Panc1 (cell line): ENCODE measurements around the gene TFCP2L1. TPM values are rescaled to one million over a fixed set of nuclear protein-coding genes. Genes with fewer than 3 reads are reported as not detected.

Experiments
- ATAC-seq: fragments of 200-7000 bp; cut with Tn5 transposase; 2 replicates; pipeline ENCODE4 v1.9.1; 2020; ENCODE audit warnings: mild to moderate bottlenecking, moderate library complexity
- BruUV-seq: library from RNA; stranded (reverse); fragments of 400-500 nt; replicated peaks from 2 replicates; lab custom pipeline; 2021; lab: Mats Ljungman, UMichigan
- CTCF ChIA-PET: fragments of 300-600 bp; sonication (Branson Sonifier 250); formaldehyde crosslinking; loops from one replicate; lab custom pipeline; 2022; ENCODE audit warnings: antibody characterized with exemption; lab: Charles Lee
- POLR2A ChIA-PET: fragments of 300-600 bp; sonication (Branson Sonifier 250); formaldehyde crosslinking; loops from one replicate; lab custom pipeline; 2022; ENCODE audit warnings: antibody characterized with exemption; lab: Charles Lee
- DNase-seq: peaks from one replicate; pipeline ENCODE4 v3.0.0-alpha.2; 2010; ENCODE audit warnings: low read depth, low spot score
- H3K27ac ChIP-seq: 2 replicates; pipeline ENCODE4 v1.5.1; 2011; ENCODE audit warnings: mild to moderate bottlenecking, low read length, inconsistent platforms
- H3K27me3 ChIP-seq: fragments of 200-500 bp; sonication (Bioruptor generic); 2 replicates; pipeline ENCODE4 v1.6.0; 2014; ENCODE audit warnings: low read length, inconsistent platforms; ENCODE audit not compliant: control insufficient read depth, insufficient read depth
- H3K36me3 ChIP-seq: fragments of 200-500 bp; sonication (Bioruptor generic); 2 replicates; pipeline ENCODE4 v1.5.1; 2014; ENCODE audit warnings: inconsistent platforms, mild to moderate bottlenecking, low read length, moderate library complexity; ENCODE audit not compliant: control insufficient read depth, insufficient read depth
- H3K4me1 ChIP-seq: 2 replicates; pipeline ENCODE4 v1.5.1; 2011; ENCODE audit warnings: inconsistent platforms, mild to moderate bottlenecking, low read length, moderate library complexity; ENCODE audit not compliant: control insufficient read depth, insufficient read depth
- H3K4me3 ChIP-seq, 2 experiments: 2 replicates each; pipeline ENCODE4 v1.5.1; 2011 to 2012; ENCODE audit warnings: low read depth in 2 of 2, low read length in 2 of 2, mild to moderate bottlenecking in 2 of 2, inconsistent platforms in 1 of 2, moderate library complexity in 1 of 2
- H3K9me3 ChIP-seq: fragments of 200-500 bp; sonication (Bioruptor generic); 2 replicates; pipeline ENCODE4 v1.5.1; 2014; ENCODE audit warnings: low read depth, mild to moderate bottlenecking, inconsistent platforms, low read length, moderate library complexity; ENCODE audit not compliant: control insufficient read depth, insufficient read depth
- POLR2AphosphoS5 ChIP-seq: IDR thresholded peaks from 2 replicates; pipeline ENCODE4 v1.6.1; 2012; ENCODE audit warnings: mild to moderate bottlenecking, low read depth, low read length, moderate library complexity
- SIN3A ChIP-seq: IDR thresholded peaks from 2 replicates; pipeline ENCODE4 v1.6.1; 2012; ENCODE audit warnings: low read depth, mild to moderate bottlenecking, low read length, moderate library complexity, borderline replicate concordance; ENCODE audit not compliant: insufficient read depth
- TCF7L2 ChIP-seq: IDR thresholded peaks from 2 replicates; pipeline ENCODE4 v1.6.1; 2011; ENCODE audit warnings: mild to moderate bottlenecking, low read depth, low read length, inconsistent platforms
- in situ Hi-C: cut with HindIII; loops from 2 replicates; pipeline ENCODE4 v1.10.0; 2016; ENCODE audit warnings: low sequenced_read_pairs, low pct_unique_long_range_greater_than_20kb
- intact Hi-C: fragments of 100-400 bp; cut with micrococcal nuclease; formaldehyde crosslinking; loops from one replicate; pipeline ENCODE4 v1.10.0; 2022; ENCODE audit not compliant: unreplicated experiment
- total RNA-seq: library from RNA; stranded (reverse); gene quantifications from one replicate; pipeline ENCODE4 v1.2.1, GENCODE V29; 2021; ENCODE audit not compliant: unreplicated experiment
- TF ChIP-seq, protein P1 (sequence below), 2 experiments: IDR thresholded peaks; 2 replicates each; pipeline ENCODE4 v1.6.1; 2011 to 2012; ENCODE audit warnings: low read depth in 2 of 2, control low read depth in 1 of 2, low read length in 1 of 2, mild to moderate bottlenecking in 1 of 2, moderate library complexity in 1 of 2; ENCODE audit not compliant: insufficient read depth in 1 of 2
- TF ChIP-seq, protein P2 (sequence below): fragments of 450-650 bp; IDR thresholded peaks from 2 replicates; pipeline ENCODE4 v1.5.1; 2017; ENCODE audit warnings: mild to moderate bottlenecking

TFCP2L1 gene
- total RNA-seq, 1 experiment from 2014 or later = 4.9 TPM

DNA sequence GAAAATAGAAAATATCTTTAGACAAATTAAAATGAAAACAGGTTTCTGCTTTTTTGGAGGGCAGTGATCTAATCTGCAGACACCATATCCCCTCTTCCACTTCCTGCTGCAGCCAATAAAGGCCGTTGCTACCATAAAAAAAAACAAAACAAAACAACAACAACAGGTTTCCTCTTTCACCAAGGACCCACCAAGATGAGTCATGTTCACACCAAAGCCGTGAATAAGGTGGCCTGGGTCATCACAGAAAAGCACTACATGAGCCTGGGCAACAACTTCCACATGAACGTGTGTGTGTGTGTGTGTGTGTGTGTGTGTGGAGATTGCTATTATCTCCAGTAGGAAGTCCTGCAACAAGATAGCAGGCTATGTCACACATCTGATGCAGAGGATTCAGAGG, 24.8 kb upstream of the TFCP2L1 start:
- Histone ChIP-seq H3K27me3 (peaks cover 11% of the 10 kb centered on the region), H3K27ac (no peak overlapping the region), H3K4me1 (no peaks in the 10 kb centered on the region), H3K36me3 (no peaks in the 10 kb centered on the region), H3K4me3 (no peak overlapping the region), H3K9me3 (no peaks in the 10 kb centered on the region)
- intact Hi-C loops = no loop called here
- TF ChIP-seq TCF7L2 = no peak
- TF ChIP-seq POLR2AphosphoS5 = no peak
- TF ChIP-seq, protein P1, sequence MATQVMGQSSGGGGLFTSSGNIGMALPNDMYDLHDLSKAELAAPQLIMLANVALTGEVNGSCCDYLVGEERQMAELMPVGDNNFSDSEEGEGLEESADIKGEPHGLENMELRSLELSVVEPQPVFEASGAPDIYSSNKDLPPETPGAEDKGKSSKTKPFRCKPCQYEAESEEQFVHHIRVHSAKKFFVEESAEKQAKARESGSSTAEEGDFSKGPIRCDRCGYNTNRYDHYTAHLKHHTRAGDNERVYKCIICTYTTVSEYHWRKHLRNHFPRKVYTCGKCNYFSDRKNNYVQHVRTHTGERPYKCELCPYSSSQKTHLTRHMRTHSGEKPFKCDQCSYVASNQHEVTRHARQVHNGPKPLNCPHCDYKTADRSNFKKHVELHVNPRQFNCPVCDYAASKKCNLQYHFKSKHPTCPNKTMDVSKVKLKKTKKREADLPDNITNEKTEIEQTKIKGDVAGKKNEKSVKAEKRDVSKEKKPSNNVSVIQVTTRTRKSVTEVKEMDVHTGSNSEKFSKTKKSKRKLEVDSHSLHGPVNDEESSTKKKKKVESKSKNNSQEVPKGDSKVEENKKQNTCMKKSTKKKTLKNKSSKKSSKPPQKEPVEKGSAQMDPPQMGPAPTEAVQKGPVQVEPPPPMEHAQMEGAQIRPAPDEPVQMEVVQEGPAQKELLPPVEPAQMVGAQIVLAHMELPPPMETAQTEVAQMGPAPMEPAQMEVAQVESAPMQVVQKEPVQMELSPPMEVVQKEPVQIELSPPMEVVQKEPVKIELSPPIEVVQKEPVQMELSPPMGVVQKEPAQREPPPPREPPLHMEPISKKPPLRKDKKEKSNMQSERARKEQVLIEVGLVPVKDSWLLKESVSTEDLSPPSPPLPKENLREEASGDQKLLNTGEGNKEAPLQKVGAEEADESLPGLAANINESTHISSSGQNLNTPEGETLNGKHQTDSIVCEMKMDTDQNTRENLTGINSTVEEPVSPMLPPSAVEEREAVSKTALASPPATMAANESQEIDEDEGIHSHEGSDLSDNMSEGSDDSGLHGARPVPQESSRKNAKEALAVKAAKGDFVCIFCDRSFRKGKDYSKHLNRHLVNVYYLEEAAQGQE (IDR thresholded peaks at IDR 0.05; ENCODE audit: insufficient read depth in 1 of 2, low read depth in 2 of 2, low read length in 1 of 2) = no peak
- TF ChIP-seq, protein P2, sequence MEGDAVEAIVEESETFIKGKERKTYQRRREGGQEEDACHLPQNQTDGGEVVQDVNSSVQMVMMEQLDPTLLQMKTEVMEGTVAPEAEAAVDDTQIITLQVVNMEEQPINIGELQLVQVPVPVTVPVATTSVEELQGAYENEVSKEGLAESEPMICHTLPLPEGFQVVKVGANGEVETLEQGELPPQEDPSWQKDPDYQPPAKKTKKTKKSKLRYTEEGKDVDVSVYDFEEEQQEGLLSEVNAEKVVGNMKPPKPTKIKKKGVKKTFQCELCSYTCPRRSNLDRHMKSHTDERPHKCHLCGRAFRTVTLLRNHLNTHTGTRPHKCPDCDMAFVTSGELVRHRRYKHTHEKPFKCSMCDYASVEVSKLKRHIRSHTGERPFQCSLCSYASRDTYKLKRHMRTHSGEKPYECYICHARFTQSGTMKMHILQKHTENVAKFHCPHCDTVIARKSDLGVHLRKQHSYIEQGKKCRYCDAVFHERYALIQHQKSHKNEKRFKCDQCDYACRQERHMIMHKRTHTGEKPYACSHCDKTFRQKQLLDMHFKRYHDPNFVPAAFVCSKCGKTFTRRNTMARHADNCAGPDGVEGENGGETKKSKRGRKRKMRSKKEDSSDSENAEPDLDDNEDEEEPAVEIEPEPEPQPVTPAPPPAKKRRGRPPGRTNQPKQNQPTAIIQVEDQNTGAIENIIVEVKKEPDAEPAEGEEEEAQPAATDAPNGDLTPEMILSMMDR = no peak
- TF ChIP-seq SIN3A = no peak
- BruUV-seq = no TSS peak
- DNase-seq = no peak
- ATAC-seq = no peak
- POLR2A ChIA-PET = no interaction called here
- in situ Hi-C loops = no loop called here
- CTCF ChIA-PET = no interaction called here

DNA sequence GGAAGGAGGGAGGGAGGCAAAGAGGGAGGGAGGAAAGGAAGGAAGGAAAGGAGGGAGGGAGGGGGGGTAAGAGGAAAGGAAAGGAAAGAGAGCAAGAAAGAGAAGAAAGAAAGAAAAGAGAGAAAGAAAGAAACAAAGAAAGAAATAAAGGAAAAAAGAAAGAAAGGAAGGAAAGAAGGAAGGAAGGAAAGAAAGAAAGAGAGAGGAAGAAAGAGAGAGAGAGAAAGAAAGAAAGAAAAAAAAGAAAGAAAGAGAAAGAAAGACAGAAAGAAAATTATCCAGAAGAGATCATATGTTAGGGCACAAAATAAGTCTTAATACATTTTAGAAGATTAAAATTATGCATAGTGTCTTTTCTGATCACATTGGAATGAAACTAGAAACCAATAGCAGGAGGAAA, 24.3 kb upstream of the TFCP2L1 start:
- ATAC-seq (no peak), DNase-seq (no peak)
- TF ChIP-seq SIN3A (no peak), POLR2AphosphoS5 (no peak), TCF7L2 (no peak)
- TF ChIP-seq, protein P2 = no peak
- TF ChIP-seq, protein P1 (IDR thresholded peaks at IDR 0.05; ENCODE audit: insufficient read depth in 1 of 2, low read depth in 2 of 2, low read length in 1 of 2) = no peak
- ChIA-PET CTCF (no interaction called here), POLR2A (no interaction called here)
- Histone ChIP-seq H3K27me3 (peaks cover 11% of the 10 kb centered on the region), H3K36me3 (no peaks in the 10 kb centered on the region), H3K4me3 (no peak overlapping the region), H3K9me3 (no peaks in the 10 kb centered on the region), H3K4me1 (no peaks in the 10 kb centered on the region), H3K27ac (no peak overlapping the region)
- intact Hi-C loops = no loop called here
- in situ Hi-C loops = no loop called here
- no TSS peak for BruUV-seq
